ENCODE results near the gene SUGT1.

- TF ChIP-seq, protein P1, sequence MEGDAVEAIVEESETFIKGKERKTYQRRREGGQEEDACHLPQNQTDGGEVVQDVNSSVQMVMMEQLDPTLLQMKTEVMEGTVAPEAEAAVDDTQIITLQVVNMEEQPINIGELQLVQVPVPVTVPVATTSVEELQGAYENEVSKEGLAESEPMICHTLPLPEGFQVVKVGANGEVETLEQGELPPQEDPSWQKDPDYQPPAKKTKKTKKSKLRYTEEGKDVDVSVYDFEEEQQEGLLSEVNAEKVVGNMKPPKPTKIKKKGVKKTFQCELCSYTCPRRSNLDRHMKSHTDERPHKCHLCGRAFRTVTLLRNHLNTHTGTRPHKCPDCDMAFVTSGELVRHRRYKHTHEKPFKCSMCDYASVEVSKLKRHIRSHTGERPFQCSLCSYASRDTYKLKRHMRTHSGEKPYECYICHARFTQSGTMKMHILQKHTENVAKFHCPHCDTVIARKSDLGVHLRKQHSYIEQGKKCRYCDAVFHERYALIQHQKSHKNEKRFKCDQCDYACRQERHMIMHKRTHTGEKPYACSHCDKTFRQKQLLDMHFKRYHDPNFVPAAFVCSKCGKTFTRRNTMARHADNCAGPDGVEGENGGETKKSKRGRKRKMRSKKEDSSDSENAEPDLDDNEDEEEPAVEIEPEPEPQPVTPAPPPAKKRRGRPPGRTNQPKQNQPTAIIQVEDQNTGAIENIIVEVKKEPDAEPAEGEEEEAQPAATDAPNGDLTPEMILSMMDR (IDR thresholded peaks at IDR 0.05; ENCODE audit: low read depth, low read length) = no peak
- no peak for TF ChIP-seq EZH2phosphoT487 (IDR thresholded peaks at IDR 0.05; ENCODE audit: low read depth)
Observed at GRCh38 chr13:52695856-52696255, 43.2 kb downstream of the SUGT1 start.

Data from OCI-LY3 (cell line).